Measurements from ENCODE around the gene CDC6.

The CDC6 gene

DNA sequence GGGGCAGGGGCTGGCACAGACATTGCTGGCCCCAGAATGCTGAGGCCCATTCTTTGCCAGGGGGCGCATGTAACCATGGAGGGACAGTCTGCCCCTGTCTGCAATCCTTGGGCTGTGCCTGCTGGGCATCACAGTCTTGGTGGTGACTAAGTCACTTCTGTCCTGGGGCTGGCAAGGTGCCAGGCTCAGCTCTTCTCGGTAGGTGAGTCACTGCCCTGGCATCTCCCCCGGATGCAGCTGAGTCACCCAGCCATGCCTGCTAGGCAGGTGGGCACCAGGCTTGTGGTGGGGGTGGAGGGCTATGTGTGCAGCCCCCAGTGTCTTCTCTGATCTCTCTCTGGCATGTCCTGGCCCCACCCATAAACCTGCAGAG, 26.9 kb downstream of the CDC6 start:
- DNase-seq (ENCODE audit: low read depth) = no peak
- TF ChIP-seq, protein P1, sequence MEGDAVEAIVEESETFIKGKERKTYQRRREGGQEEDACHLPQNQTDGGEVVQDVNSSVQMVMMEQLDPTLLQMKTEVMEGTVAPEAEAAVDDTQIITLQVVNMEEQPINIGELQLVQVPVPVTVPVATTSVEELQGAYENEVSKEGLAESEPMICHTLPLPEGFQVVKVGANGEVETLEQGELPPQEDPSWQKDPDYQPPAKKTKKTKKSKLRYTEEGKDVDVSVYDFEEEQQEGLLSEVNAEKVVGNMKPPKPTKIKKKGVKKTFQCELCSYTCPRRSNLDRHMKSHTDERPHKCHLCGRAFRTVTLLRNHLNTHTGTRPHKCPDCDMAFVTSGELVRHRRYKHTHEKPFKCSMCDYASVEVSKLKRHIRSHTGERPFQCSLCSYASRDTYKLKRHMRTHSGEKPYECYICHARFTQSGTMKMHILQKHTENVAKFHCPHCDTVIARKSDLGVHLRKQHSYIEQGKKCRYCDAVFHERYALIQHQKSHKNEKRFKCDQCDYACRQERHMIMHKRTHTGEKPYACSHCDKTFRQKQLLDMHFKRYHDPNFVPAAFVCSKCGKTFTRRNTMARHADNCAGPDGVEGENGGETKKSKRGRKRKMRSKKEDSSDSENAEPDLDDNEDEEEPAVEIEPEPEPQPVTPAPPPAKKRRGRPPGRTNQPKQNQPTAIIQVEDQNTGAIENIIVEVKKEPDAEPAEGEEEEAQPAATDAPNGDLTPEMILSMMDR (IDR thresholded peaks at IDR 0.05; ENCODE audit: control insufficient read depth, insufficient read depth, low read depth, low read length, missing control alignments) = peak; percentile 3
- H3K4me3 ChIP-seq (ENCODE audit: control insufficient read depth, low read depth, low read length) = no peak overlapping the region

DNA sequence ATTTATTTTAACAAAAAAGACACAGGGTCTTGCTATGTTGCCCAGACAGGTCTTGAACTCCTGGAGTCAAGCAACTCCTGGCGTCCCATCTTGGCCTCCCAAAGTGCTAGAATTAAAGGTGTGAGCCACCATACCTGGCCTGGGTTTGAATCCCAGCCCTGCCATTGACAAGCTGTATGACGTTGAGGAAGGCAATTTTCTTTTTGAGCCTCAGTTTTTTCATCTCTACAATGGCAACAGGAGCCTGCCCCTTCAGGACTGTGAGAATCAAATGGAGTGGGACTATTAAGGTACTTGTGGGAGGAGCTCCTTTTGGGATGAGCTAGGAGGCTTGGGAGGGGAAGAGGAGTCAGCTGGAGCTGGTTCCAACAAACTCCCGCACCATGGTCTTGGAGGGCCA, 27.5 kb downstream of the CDC6 start:
- DNase-seq (ENCODE audit: low read depth) = no peak
- no peak overlapping the region for H3K4me3 ChIP-seq (ENCODE audit: control insufficient read depth, low read depth, low read length)
- TF ChIP-seq, protein P1 (IDR thresholded peaks at IDR 0.05; ENCODE audit: control insufficient read depth, insufficient read depth, low read depth, low read length, missing control alignments) = no peak

DNA sequence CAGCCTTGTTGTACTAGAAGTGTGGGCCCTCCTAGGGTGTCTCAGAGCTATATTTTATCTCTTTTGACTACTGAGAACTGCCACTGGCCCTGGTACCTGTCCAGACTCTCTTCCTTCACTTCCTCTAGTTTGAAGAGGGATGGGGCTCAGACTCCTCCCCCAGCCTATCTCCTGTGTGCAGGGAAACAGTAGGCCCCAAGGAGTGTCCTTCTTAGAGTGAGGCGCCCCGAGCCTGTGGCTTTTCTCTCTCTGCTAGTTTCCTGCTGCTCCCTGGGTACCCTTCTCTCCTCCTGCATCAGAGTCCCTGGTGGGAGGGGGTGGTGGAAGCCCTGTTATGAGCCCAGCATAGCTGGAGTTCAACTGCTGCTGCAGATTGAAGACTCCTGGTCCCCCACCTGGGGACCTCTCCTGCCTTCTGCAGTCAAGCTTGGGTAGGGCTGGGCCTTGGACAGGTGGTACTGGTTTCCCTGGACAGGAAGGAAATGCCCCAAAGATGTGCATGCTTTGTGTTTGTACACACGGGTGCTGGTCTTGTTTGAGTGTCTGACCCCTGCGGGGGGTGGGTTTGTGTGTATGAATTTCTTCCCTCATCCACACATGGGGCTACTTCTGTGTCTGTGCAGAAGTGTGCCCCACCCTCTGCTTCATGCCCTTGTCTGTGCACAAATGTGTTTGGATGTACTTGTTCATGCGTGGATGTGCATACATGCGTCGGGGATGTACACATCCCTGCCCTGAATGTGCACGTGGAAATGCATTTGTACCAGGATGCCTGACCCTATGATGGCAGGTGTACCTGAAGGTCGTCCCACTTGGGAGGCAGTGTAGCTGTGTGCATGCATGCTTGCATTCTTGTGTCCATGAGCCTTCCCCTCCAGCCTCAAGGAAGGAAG, 28.2 kb downstream of the CDC6 start:
- TF ChIP-seq, protein P1 (IDR thresholded peaks at IDR 0.05; ENCODE audit: control insufficient read depth, insufficient read depth, low read depth, low read length, missing control alignments) = no peak
- no peak for DNase-seq (ENCODE audit: low read depth)
- no peak overlapping the region for H3K4me3 ChIP-seq (ENCODE audit: control insufficient read depth, low read depth, low read length)

DNA sequence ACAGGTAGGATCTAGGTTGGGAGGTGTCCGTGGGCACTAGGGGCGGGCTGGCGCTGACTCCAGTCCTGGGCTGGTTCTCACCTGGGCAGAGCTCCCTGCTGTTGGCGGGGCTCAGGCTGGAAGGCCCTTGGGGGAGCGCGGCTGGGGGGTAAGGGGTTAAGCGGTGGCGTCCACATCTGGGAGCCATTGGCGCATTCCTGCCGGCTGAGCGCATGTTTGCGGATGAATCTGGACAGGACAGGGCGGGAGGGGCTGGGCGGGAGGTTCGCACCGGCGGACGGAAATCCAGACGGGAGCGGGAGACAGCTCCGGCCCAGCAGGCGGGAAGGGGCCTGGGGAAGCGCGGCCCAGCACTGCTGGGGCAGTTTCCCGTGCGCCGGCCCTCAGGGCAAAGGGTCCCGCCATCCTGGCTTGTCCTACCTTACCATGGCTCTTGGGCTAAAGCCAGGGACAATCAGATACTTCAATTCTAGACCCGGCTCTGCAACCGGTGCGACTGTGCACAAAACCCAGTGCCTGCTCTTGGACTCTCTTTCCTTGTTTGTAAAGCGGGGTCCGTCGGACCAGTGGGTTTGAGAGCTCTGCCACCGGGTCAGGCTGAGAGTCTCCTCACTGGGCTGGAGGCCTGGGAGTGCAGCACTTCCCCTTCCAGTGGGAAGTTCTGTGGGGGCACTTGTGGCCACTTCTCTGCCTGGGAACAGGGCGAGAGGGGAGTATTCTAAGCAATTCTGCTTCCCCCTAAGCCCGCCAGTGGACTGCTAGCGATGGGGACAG, 29.1 kb downstream of the CDC6 start:
- no peak for DNase-seq (ENCODE audit: low read depth)
- peak overlapping the region; percentile 16 for H3K4me3 ChIP-seq (ENCODE audit: control insufficient read depth, low read depth, low read length)
- TF ChIP-seq, protein P1 (IDR thresholded peaks at IDR 0.05; ENCODE audit: control insufficient read depth, insufficient read depth, low read depth, low read length, missing control alignments) = no peak

DNA sequence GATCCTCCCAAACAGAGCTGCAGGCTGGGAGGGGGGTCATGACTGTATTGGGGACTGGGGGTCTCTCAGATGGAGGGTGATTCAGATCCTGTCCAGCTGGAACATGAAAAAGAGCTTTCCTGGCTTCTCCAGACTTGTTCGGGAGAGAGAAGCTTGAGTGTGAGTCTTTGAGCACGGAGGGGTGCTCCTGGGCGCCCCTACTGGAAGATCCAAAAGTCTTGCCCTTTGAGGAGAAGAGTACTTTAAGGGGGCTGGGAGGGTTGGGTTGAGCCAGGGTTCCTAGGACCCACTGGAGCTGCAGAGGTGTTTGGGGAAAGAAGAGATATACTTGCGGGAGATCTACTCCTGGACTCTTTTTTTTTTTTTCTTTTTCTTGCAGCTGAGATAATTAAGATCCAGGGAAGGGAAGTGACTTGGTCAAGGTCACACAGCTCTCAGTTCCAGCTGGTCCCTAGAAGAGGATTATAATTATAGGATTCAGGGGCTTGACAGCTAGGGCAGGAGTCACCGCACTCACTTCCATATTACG, 29.7 kb downstream of the CDC6 start:
- no peak for DNase-seq (ENCODE audit: low read depth)
- TF ChIP-seq, protein P1 (IDR thresholded peaks at IDR 0.05; ENCODE audit: control insufficient read depth, insufficient read depth, low read depth, low read length, missing control alignments) = peak; percentile 76
- peak overlapping the region; percentile 43 for H3K4me3 ChIP-seq (ENCODE audit: control insufficient read depth, low read depth, low read length)

DNA sequence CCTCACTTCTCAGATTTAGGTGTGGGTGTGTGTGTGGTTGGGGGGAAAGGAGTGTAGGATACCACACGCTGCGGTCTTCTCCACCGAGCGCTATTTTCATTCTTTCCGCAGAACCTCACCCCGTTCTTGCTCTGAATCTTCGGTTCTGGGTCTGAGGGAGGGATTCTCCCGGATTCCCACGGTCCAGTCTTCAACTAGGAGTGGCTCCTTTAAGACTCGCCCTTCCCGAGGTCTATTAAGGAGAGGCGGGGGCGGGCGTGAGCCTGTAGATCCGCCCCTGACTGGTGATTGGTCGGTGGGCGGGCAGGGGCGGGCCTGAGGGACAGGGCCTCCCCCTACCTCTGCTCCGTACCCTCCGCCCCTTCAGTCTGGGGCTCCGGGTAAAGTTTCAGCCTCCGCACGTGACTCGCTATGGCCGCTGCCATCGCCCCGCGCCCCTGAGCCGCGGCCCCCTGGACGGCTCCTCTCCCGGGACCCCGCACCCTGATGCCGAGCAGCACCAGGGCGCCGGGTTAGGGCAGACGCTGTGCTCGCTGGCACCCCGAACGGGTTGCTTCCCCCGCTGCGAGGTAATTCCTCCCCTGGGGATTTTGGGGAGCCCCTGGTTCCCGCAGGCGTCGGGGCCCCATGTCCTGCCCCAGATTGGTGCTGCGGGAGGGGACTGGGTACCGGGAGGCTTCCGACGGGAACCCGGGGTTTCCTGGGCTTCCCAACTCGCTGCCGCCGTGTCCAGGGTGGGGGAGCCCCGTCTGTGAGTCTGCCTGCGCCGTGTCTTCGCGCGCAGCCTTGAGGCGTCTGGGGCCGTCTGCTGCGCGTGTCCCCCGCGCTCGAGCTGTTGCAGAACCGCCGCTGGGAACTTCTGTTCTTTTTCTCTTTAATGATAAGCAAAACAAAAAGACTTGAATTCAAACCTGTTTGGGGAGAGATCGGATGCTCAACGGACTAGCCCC, 30.5 kb downstream of the CDC6 start:
- peak; percentile 82 for DNase-seq (ENCODE audit: low read depth)
- TF ChIP-seq, protein P1 (IDR thresholded peaks at IDR 0.05; ENCODE audit: control insufficient read depth, insufficient read depth, low read depth, low read length, missing control alignments) = no peak
- H3K4me3 ChIP-seq (ENCODE audit: control insufficient read depth, low read depth, low read length) = peak overlapping the region; percentile 74
